ENCODE measurements around the gene CPN2. TPM values are rescaled to one million over a fixed set of nuclear protein-coding genes. Genes with fewer than 3 reads are reported as not detected.

CPN2 gene
- total RNA-seq, 4 donors from 2014 or later: 0.10 TPM; not detected in 3

GRCh38 chr3:194390835-194391234, 39.7 kb upstream of the CPN2 start:
- intact Hi-C loops (cut with DNase I; ENCODE audit: low total_unique reads): no loop called here
- DNase-seq (ENCODE audit: low spot score in 2 of 2): no peak
- no peak overlapping the region for H3K4me3 ChIP-seq (ENCODE audit: low read depth, poor library complexity, severe bottlenecking)
- no peak for TF ChIP-seq CTCF (IDR thresholded peaks at IDR 0.05)
- TF ChIP-seq POLR2A (IDR thresholded peaks at IDR 0.05): no peak

DNA sequence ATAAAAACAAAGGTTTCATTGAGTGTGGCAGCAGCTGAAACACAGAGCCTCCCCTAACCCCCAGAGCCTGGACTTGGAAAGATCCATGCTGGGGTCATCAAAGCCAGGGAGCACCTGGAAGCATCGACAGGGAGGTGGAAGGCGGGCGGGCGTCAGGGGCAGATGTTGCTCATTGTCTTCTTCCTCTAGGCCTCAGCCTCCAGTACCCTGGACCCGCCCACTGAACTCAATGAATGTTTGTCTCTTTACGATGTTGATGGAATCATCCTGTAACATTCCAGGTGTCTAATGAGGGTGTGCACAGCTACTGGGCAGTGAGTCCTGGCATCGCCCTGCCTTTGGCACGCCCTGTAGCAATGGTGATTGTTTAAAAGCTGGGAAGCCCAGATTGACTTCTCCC, 38.1 kb upstream of the CPN2 start:
- no peak overlapping the region for H3K4me3 ChIP-seq (ENCODE audit: low read depth, poor library complexity, severe bottlenecking)
- peak in 1 of 2 donors; percentile 70 for DNase-seq (ENCODE audit: low spot score in 2 of 2)
- intact Hi-C loops (cut with DNase I; ENCODE audit: low total_unique reads): no loop called here
- TF ChIP-seq CTCF (IDR thresholded peaks at IDR 0.05): no peak
- no peak for TF ChIP-seq POLR2A (IDR thresholded peaks at IDR 0.05)
- 80 to 84% methylated on average over 8 of the region's 8 CpGs for WGBS, 2 donors

GRCh38 chr3:194387926-194388418, 36.8 kb upstream of the CPN2 start:
- TF ChIP-seq POLR2A (IDR thresholded peaks at IDR 0.05): no peak
- no peak for TF ChIP-seq CTCF (IDR thresholded peaks at IDR 0.05)
- WGBS, 2 donors: 95% methylated on average over 8 of the region's 8 CpGs
- DNase-seq (ENCODE audit: low spot score in 2 of 2): peak in 1 of 2 donors; percentile 49
- intact Hi-C loops (cut with DNase I; ENCODE audit: low total_unique reads): no loop called here
- no peak overlapping the region for H3K4me3 ChIP-seq (ENCODE audit: low read depth, poor library complexity, severe bottlenecking)

DNA sequence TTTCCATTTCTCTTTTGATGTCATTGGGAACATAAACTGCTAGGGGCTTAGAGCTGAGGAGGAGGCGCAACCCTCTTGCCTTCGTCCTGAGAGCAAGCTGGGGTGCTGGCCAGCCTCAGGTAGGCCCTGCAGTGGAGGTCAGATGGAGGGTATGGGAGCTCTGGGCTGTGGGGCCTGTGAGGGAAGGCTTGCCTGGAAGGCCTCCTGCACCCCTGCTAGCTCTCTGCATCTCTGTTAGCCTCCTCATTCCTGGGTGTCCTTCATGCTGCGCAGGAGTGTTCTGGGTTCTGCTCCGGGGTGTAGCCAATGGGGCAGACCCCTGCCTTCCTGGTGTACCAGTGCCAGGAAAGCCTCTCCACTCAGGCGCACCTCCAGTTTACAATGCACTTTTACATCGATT, 36.1 kb upstream of the CPN2 start:
- intact Hi-C loops (cut with DNase I; ENCODE audit: low total_unique reads): no loop called here
- 96 to 99% methylated on average over 6 of the region's 6 CpGs for WGBS, 2 donors
- no peak overlapping the region for H3K4me3 ChIP-seq (ENCODE audit: low read depth, poor library complexity, severe bottlenecking)
- DNase-seq (ENCODE audit: low spot score in 2 of 2): peak in 1 of 2 donors; percentile 29
- TF ChIP-seq POLR2A (IDR thresholded peaks at IDR 0.05): no peak
- TF ChIP-seq CTCF (IDR thresholded peaks at IDR 0.05): no peak

- no peak for TF ChIP-seq CTCF (IDR thresholded peaks at IDR 0.05)
- TF ChIP-seq POLR2A (IDR thresholded peaks at IDR 0.05): no peak
- H3K4me3 ChIP-seq (ENCODE audit: low read depth, poor library complexity, severe bottlenecking): no peak overlapping the region
- intact Hi-C loops (cut with DNase I; ENCODE audit: low total_unique reads): no loop called here
- DNase-seq (ENCODE audit: low spot score in 2 of 2): no peak
- WGBS, 2 donors: 72 to 78% methylated on average over 7 of the region's 7 CpGs
Measured at GRCh38 chr3:194386648-194387047, 35.5 kb upstream of the CPN2 start.

- no peak overlapping the region for H3K4me3 ChIP-seq (ENCODE audit: low read depth, poor library complexity, severe bottlenecking)
- no peak for TF ChIP-seq POLR2A (IDR thresholded peaks at IDR 0.05)
- DNase-seq (ENCODE audit: low spot score in 2 of 2): peak in 1 of 2 donors; percentile 37
- intact Hi-C loops (cut with DNase I; ENCODE audit: low total_unique reads): no loop called here
- WGBS, 2 donors: 59 to 64% methylated on average over 15 of the region's 15 CpGs
Measured at GRCh38 chr3:194386066-194386465, 34.9 kb upstream of the CPN2 start.

Data from lower leg skin (tissue), 4 donors.